ENCODE data around the gene AGBL1. TPM values are rescaled to one million over a fixed set of nuclear protein-coding genes. Genes with fewer than 3 reads are reported as not detected.

AGBL1 gene
- total RNA-seq, 1 experiment from 2014 or later: not detected

- Histone ChIP-seq H2AFZ (ENCODE audit: low read length) (no peak overlapping the region), H2BK20ac (ENCODE audit: low read depth, low read length, poor library complexity, severe bottlenecking) (no peak overlapping the region), H3K79me1 (ENCODE audit: insufficient read depth, low read depth, low read length, poor library complexity, severe bottlenecking) (no peaks in the 10 kb centered on the region), H3K23ac (ENCODE audit: insufficient read length, low read depth, low read length) (no peak overlapping the region), H2AK5ac (ENCODE audit: insufficient read length, low read length) (no peak overlapping the region), H3K27ac (ENCODE audit: insufficient read length, low read depth, low read length) (no peak overlapping the region), H3K14ac (ENCODE audit: insufficient read depth, low read length) (no peak overlapping the region), H3K4ac (ENCODE audit: low read depth, low read length) (no peak overlapping the region), H2BK15ac (ENCODE audit: low read depth, low read length) (no peak overlapping the region), H3K9me3 (ENCODE audit: control insufficient read depth, low read depth, low read length) (no peaks in the 10 kb centered on the region), H4K20me1 (ENCODE audit: control insufficient read depth, insufficient read depth, insufficient read length) (no peaks in the 10 kb centered on the region), H4K91ac (ENCODE audit: insufficient read length, low read depth, low read length) (no peak overlapping the region), H4K8ac (replicated peaks; ENCODE audit: insufficient read length, low read depth, low read length) (no peak overlapping the region), H2BK5ac (ENCODE audit: insufficient read length, low read length) (no peak overlapping the region), H3K18ac (ENCODE audit: insufficient read length, low read depth, low read length) (no peak overlapping the region), H2BK120ac (ENCODE audit: low read depth, low read length, poor library complexity, severe bottlenecking) (no peak overlapping the region), H3K4me2 (ENCODE audit: insufficient read depth, insufficient read length, low read length) (no peak overlapping the region), H3K27me3 (ENCODE audit: insufficient read depth, low read length) (no peaks in the 10 kb centered on the region), H3K9ac (ENCODE audit: extremely low read depth, insufficient read length, low read length) (no peak overlapping the region), H3T11ph (ENCODE audit: low read length) (no peak overlapping the region), H3K4me1 (ENCODE audit: insufficient read depth, low read length) (peaks cover 3% of the 10 kb centered on the region; the same call in 1 of the 2 replicates), H3K56ac (ENCODE audit: insufficient read length, low read depth, low read length) (no peak overlapping the region), H2BK12ac (ENCODE audit: insufficient read length, low read depth, low read length) (no peak overlapping the region), H4K5ac (ENCODE audit: insufficient read length, low read depth, low read length) (no peak overlapping the region), H3K79me2 (ENCODE audit: insufficient read depth, low read length) (no peaks in the 10 kb centered on the region), H3K23me2 (ENCODE audit: insufficient read length, low read depth, low read length, poor library complexity, severe bottlenecking) (no peaks in the 10 kb centered on the region)
- WGBS (ENCODE audit: extremely low coverage, insufficient read length, low lambda C conversion rate): no CpG with 5 or more reads among the region's 5 CpGs
- no peak for TF ChIP-seq CTCF (conservative IDR thresholded peaks at IDR 0.05)
- Mint-ChIP-seq H3K27ac (peak overlapping the region; percentile 7 to 81 (median 77); a peak in 4 of 7 replicates), H3K27me3 (ENCODE audit: low read depth) (no peaks in the 10 kb centered on the region), H3K4me1 (peaks cover 24 to 36% of the 10 kb centered on the region in 2 experiments), H3K36me3 (ENCODE audit: insufficient read depth in 1 of 3, low read depth in 3 of 3) (no peaks in the 10 kb centered on the region), H3K9me3 (no peaks in the 10 kb centered on the region), H3K4me3 (no peak overlapping the region)
- DNase-seq: no peak
Observed at GRCh38 chr15:86659724-86660411, 580.2 kb downstream of the AGBL1 start.

Data from H9 (cell line).